Mesenteric fat pad (tissue), 1 donor: ENCODE data around the gene SLC13A2. TPM values are rescaled to one million over a fixed set of nuclear protein-coding genes. Genes with fewer than 3 reads are reported as not detected.

Experiments used
- DNase-seq: peaks from one replicate; pipeline ENCODE4 v3.0.0-alpha.2; 2020; ENCODE audit warnings: low spot score
- total RNA-seq: library from RNA; stranded (reverse); fragmentation: NEBNext Ultra II Directional; extraction: Animal tissue kit (Norgen Biotek cat#: 25700); gene quantifications from one replicate; pipeline ENCODE4 v1.2.1, GENCODE V29; 2021
- donor health status: DM: yes; HTN: yes; CAD: no.

Gene SLC13A2
- total RNA-seq, 1 donor from 2014 or later, result 0.10 TPM

GRCh38 chr17:28470266-28470913 lies 3.1 kb upstream of the SLC13A2 start:
- no peak for DNase-seq

- DNase-seq, result peak; percentile 67
Observed at GRCh38 chr17:28470914-28471366, 2.5 kb upstream of the SLC13A2 start.

- peak; percentile 75 for DNase-seq
Observed at GRCh38 chr17:28471531-28472342, 1.7 kb upstream of the SLC13A2 start.

- peak; percentile 60 for DNase-seq
Observed at GRCh38 chr17:28472871-28473497, 460 bp upstream of the SLC13A2 start.

- peak; percentile 80 for DNase-seq
Observed at GRCh38 chr17:28474111-28474531, 677 bp downstream of the SLC13A2 start.

- DNase-seq, result peak; percentile 59
Observed at GRCh38 chr17:28475151-28475900, 1.9 kb downstream of the SLC13A2 start.

- peak; percentile 59 for DNase-seq
Observed at GRCh38 chr17:28476076-28476865, 2.8 kb downstream of the SLC13A2 start.

- DNase-seq, result peak; percentile 28
Observed at GRCh38 chr17:28477928-28478327, 4.5 kb downstream of the SLC13A2 start.

GRCh38 chr17:28478712-28479615 lies 5.5 kb downstream of the SLC13A2 start:
- peak; percentile 49 for DNase-seq

GRCh38 chr17:28480278-28480677 lies 6.8 kb downstream of the SLC13A2 start:
- no peak for DNase-seq

- DNase-seq, result no peak
Observed at GRCh38 chr17:28480799-28481571, 7.5 kb downstream of the SLC13A2 start.

GRCh38 chr17:28482551-28483199 lies 9.2 kb downstream of the SLC13A2 start:
- no peak for DNase-seq

- no peak for DNase-seq
Observed at GRCh38 chr17:28484296-28484695, 10.9 kb downstream of the SLC13A2 start.

- DNase-seq, result no peak
Observed at GRCh38 chr17:28485049-28485448, 11.6 kb downstream of the SLC13A2 start.

GRCh38 chr17:28487881-28488532 lies 14.6 kb downstream of the SLC13A2 start:
- no peak for DNase-seq

- no peak for DNase-seq
Observed at GRCh38 chr17:28488533-28489276, 15.3 kb downstream of the SLC13A2 start.

GRCh38 chr17:28491286-28491685 lies 17.8 kb downstream of the SLC13A2 start:
- no peak for DNase-seq
